RWPE2 (cell line): ENCODE measurements around the gene FPR1.

ENCODE experiments used
- ATAC-seq: fragments of 200-7000 bp; cut with Tn5 transposase; 3 replicates; pipeline ENCODE4 v1.9.1; 2021; ENCODE audit warnings: low read depth
- DNase-seq: peaks from one replicate; pipeline ENCODE4 v3.0.0-alpha.2; 2020; ENCODE audit warnings: low spot score
- H3K27ac ChIP-seq: fragments of 450-650 bp; 2 replicates; pipeline ENCODE4 v1.5.1; 2017; ENCODE audit warnings: mild to moderate bottlenecking; ENCODE audit not compliant: poor library complexity, severe bottlenecking
- H3K27me3 ChIP-seq: fragments of 250-450 bp; sonication (Bioruptor Pico); 2 replicates; pipeline ENCODE4 v1.5.1; 2021; ENCODE audit warnings: mild to moderate bottlenecking, moderate library complexity; ENCODE audit not compliant: insufficient read depth, poor library complexity, severe bottlenecking
- H3K36me3 ChIP-seq: fragments of 250-450 bp; sonication (Bioruptor Pico); 2 replicates; pipeline ENCODE4 v1.5.1; 2020; ENCODE audit warnings: low read depth, mild to moderate bottlenecking, moderate library complexity
- H3K4me1 ChIP-seq: fragments of 250-450 bp; sonication (Bioruptor Pico); 2 replicates; pipeline ENCODE4 v1.5.1; 2021; ENCODE audit warnings: mild to moderate bottlenecking, moderate library complexity; ENCODE audit not compliant: insufficient read depth, poor library complexity, severe bottlenecking
- H3K4me3 ChIP-seq: fragments of 250-450 bp; sonication (Bioruptor Pico); 2 replicates; pipeline ENCODE4 v1.5.1; 2021; ENCODE audit warnings: mild to moderate bottlenecking, moderate library complexity; ENCODE audit not compliant: severe bottlenecking
- H3K9me3 ChIP-seq: fragments of 250-450 bp; sonication (Bioruptor Pico); 2 replicates; pipeline ENCODE4 v1.5.1; 2021; ENCODE audit warnings: mild to moderate bottlenecking, moderate library complexity; ENCODE audit not compliant: severe bottlenecking
- CTCF ChIP-seq: fragments of 450-650 bp; IDR thresholded peaks from one replicate; pipeline ENCODE4 v1.5.1; 2017; ENCODE audit warnings: mild to moderate bottlenecking, moderate library complexity; ENCODE audit not compliant: poor library complexity, severe bottlenecking

FPR1 gene

GRCh38 chr19:51715850-51716249, 35.8 kb downstream of the FPR1 start:
- TF ChIP-seq CTCF = no peak
- H3K27ac ChIP-seq = no peak overlapping the region
- ATAC-seq (no peak), DNase-seq (no peak)
- H3K27me3 ChIP-seq = peaks cover 36% of the 10 kb centered on the region
- H3K36me3 ChIP-seq = no peaks in the 10 kb centered on the region
- H3K4me1 ChIP-seq = no peaks in the 10 kb centered on the region
- H3K9me3 ChIP-seq = no peaks in the 10 kb centered on the region
- H3K4me3 ChIP-seq = no peak overlapping the region

DNA sequence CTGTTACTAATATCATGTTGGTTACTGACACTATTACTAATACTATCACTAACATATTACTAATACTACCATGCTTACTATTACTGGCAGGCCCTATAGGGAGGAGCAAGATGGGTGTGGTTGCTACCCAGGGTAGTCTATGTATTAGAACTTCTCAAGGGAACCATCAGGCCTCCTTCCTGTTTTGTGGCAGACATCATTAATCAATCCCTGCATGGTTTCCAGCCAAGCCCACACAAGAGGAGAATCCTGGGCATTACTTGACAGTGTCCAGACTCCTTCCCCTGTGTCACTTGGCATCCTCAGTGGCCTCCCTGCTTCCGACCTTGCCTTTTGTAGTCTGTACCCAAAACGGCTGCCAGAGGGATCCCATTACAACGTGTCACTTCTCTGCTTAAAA, 36.8 kb downstream of the FPR1 start:
- no peak overlapping the region for H3K27ac ChIP-seq
- H3K27me3 ChIP-seq = peaks cover 27% of the 10 kb centered on the region
- DNase-seq = no peak
- no peak overlapping the region for H3K4me3 ChIP-seq
- H3K9me3 ChIP-seq = no peaks in the 10 kb centered on the region
- H3K4me1 ChIP-seq = no peaks in the 10 kb centered on the region
- ATAC-seq = no peak
- H3K36me3 ChIP-seq = no peaks in the 10 kb centered on the region
- TF ChIP-seq CTCF = no peak

DNA sequence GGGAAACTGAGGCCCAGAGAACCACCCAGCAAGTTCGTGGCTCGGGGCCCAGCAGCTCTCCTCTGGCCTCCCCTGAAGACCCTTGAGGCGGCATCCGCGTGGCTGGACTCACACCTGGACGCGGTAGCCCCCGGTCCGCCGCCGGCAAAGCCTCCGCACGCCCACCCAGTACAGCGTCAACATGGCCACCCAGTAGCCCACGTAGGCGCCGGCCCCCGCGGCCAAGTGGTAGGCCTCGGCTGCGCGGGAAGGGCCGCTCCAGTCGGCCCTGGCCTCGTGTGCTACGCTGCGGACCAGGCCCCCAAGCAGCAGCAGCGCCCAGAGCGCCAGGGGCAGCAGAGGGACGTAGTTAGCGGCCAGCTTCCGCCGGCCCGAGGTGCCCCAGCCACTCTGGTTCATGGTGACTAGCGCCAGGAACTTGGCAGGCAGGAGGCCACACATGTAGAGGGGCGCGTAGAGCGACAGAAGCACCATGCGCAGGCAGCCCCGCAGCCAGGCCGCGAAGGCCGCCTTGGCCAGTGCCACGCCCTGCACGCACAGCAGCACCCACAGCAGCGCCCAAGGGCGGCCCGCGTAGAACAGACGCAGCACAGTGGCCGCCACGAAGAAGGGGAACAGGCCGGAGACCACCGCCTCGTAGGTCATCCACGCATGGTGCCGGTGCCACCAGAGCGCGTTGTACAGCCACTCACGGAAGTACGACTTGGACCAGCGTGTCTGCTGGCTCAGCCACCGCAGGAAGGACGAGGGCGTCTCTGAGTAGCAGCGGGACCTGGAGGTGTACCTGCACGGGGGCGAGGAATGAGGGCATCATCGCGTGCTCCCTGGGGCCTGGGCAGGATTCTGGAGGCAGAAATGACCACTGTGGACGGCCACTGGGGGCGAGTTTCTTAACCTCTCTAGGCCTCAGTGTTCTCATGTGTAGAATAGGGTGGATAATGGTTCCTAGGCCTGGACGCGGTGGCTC, 38.1 kb downstream of the FPR1 start:
- TF ChIP-seq CTCF = no peak
- no peaks in the 10 kb centered on the region for H3K36me3 ChIP-seq
- H3K27ac ChIP-seq = no peak overlapping the region
- H3K4me3 ChIP-seq = no peak overlapping the region
- H3K9me3 ChIP-seq = no peaks in the 10 kb centered on the region
- H3K4me1 ChIP-seq = no peaks in the 10 kb centered on the region
- ATAC-seq (no peak), DNase-seq (no peak)
- peaks cover 15% of the 10 kb centered on the region for H3K27me3 ChIP-seq

GRCh38 chr19:51712461-51713081, 39.1 kb downstream of the FPR1 start:
- ATAC-seq (peak; percentile 72), DNase-seq (no peak)

More at GRCh38 chr19:51712461-51713081, 39.1 kb downstream of the FPR1 start:
- Histone ChIP-seq H3K27me3 (peaks cover 5% of the 10 kb centered on the region), H3K4me1 (no peaks in the 10 kb centered on the region), H3K4me3 (no peak overlapping the region), H3K27ac (no peak overlapping the region), H3K36me3 (no peaks in the 10 kb centered on the region), H3K9me3 (no peaks in the 10 kb centered on the region)
- TF ChIP-seq CTCF = peak; percentile 78
